GM19324 (cell line): ENCODE results near the gene LCOR.
"Not testable (repeated sequence)": the region's sequence is repeated elsewhere in the genome, so short reads cannot be mapped to it uniquely, and the experiment has no call there.

ENCODE experiments used
- ATAC-seq: cut with Tn5 transposase; IDR thresholded peaks from one replicate; pipeline ENCODE4 v1.9.1; 2021; ENCODE audit warnings: mild to moderate bottlenecking, moderate library complexity; ENCODE audit not compliant: unreplicated experiment, low FRiP score

The LCOR gene

DNA sequence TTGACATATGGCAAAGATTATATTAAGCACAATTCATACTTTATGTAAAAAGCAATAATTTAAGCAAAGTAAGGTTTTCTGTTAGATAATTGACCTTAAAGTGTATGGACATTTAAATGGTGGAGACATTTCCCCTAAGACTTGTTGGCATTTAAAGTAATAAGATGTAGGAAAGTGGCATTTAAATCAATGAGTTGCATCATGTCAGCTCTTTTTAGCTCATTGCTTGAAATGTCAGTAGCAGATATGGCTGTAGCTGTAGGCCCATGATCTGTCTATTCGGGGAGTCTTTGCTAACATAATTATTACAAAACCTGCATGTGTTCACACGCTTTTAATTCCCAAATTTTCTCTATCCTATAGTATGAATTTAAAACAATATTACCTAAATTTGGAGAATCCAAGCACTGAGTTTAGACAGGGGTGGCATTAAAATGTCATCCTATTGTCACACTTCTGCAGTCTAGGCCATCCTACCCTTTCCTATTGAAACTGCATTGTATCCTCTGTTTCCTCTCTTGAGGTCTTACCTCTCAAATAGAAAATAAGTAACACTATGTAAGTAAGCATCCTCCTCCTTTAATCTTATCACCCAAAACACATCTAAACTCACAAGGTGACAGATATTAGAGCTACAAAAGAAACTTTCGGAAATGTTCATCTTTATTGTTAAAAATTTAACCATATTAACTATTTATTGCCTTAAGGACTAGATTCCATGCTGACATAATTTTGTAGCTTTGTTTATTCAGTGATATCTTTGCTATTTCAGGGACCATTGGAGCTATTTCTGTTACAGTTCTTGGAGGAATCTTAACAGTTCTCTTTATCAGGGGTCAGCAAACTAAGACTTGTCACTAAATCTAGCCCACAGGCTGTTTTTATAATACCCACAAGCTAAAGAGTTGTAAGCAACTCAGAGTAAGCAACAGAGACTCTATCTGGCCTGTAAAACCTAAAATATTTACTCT is 91.2 kb downstream of the LCOR start:
- no peak for ATAC-seq

GRCh38 chr10:96924861-96925260 is 92.8 kb downstream of the LCOR start:
- ATAC-seq, result no peak

DNA sequence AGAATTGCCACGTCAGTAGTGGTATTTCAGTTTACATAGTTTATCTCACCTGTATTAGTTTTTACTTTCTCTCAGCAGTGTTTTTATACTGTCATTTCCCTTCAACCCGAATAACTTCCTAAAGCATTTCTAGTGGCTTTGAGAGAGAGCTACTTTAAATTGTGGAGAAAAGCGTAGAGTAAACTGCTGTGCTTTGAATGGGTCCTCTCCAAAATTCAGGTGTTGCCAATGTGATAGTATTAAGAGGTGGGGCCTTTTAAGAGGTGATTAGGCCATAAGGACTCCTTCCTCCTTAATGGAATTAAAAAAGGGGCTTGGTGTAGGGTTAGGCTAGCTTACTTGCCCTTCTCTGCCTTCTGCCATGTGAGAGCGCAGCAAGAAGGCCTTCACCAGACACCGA is 98.4 kb downstream of the LCOR start:
- ATAC-seq, result no peak

DNA sequence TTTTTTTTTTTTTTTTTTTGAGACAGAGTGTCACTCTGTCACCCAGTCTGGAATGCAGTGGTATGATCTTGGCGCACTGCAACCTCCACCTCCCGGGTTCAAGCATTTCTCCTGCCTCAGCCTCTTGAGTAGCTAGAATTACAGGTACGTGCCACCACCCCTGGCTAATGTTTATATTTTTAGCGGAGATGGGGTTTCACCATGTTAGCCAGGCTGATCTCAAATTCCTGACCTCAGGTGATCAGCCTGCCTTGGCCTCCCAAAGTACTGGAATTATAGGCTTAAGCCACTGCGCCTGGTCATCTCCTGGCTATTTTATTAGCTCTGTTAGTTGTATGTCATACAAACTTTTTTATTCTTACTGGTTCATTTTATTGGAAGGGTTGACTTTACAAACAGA is 103.0 kb downstream of the LCOR start:
- ATAC-seq, result no peak

DNA sequence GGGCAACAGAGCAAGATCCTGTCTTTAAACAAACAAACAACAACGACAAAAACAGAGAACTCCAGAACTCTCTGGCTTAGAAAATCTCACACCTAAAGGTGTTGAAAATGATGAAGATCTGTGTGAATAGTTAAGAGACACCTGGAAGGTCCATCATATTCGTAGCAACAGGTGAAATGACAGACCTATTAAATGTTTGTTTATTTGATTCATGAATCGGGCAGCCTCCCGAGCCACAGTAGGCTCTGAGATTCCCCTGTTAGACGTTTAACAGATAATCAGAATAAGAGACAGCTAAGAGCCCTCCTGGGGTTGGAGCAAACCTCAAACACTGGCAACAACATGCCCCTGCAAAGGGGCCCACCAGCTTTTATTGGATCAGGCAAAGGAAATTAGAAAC is 103.7 kb downstream of the LCOR start:
- ATAC-seq, result no peak

DNA sequence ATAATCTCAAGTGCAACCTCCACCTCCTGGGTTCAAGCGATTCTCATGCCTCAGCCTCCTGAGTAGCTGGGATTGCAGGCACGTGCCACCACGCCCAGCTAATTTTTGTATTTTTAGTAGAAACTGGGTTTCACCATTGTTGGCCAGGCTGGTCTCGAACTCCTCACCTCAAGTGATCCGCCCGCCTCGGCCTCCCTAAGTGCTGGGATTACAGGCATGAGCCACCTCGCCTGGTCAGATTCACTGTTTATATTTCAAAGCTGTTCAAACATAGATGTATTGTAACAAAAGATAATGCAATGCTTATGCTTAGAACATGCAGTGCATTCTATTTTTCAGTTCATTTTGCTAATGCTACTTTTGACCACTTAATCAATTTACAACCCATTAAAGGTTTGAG is 111.1 kb downstream of the LCOR start:
- ATAC-seq, result not testable (repeated sequence)

GRCh38 chr10:96947036-96947435 is 114.9 kb downstream of the LCOR start:
- ATAC-seq, result no peak

GRCh38 chr10:96949039-96949683 is 117.1 kb downstream of the LCOR start:
- no peak for ATAC-seq

DNA sequence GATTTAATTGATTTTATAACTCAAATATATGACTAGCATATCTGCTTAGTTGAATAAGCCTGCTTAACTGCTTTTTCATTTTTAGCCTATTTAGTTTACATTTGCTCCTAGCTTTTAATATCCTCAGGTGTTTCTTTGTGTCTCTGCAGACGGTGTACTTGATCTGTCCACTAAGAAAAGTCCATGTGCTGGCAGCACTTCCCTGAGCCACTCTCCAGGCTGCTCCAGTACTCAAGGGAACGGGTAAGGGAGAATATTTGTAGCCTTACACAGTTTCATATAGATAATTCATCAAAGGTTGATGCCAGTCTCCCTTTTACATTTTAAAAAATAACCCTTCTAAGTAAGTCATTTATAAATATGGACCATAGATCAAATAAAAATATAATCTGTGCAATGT is 119.9 kb downstream of the LCOR start:
- no peak for ATAC-seq

GRCh38 chr10:96955794-96956193 is 123.7 kb downstream of the LCOR start:
- ATAC-seq, result no peak

GRCh38 chr10:96958071-96958470 is 126.0 kb downstream of the LCOR start:
- ATAC-seq, result no peak

DNA sequence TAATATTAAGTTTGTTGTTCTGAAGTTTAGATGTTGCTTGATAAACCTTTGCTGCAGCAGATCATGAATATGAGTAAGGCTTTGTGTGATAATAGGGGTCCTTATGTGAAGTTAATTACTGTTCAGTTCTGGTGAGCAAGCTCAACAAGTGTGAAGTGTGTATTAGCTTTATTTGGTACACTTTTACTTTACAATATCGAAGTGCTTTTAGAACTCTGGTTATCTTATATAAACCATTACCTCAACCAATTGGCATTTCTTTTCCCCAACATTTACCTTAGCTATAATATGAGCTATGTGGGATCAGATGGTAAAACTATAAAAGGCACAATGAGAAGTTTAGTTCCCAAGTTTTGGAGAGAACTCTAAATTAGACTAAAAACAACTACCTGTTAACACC is 127.6 kb downstream of the LCOR start:
- ATAC-seq, result no peak

- ATAC-seq, result no peak
Observed at GRCh38 chr10:96960872-96961271, 128.8 kb downstream of the LCOR start.

DNA sequence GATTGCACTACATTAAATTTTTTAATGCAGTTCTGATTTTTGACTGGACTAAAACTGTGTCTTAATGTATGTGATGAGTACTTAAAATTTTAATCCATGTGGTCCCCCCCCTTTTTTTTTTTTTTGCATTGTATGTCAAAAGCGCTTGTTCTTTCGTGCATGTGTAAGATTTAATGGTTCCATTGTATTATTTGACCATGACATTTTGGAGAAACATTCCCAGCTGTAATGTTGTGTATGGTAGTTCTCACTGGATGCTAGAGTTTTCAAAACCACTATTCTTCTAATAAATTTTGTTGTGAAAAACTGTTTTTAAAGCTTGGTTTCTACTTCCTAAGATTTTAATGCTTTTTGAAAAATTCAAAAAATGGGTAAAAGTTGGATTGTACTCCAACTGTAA is 132.0 kb downstream of the LCOR start:
- ATAC-seq, result no peak

DNA sequence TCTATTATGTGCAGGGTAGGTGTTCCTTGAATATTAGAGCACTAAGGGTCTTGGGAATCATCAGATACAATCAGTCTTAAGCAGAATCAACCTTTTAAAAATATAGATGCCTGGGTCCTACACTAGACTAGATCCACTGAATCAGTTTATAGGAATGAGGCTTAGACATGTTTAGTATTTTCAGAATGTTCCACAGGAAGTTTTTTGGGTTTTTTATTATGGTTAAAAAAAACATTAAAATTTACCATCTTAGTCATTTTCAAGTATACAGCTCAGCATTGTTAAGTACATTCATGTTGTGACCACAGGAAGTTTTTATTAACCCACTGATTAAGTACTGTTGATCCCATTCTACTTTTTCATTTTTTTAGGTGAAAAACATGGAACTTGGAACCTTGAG is 135.7 kb downstream of the LCOR start:
- ATAC-seq, result no peak

- no peak for ATAC-seq
Observed at GRCh38 chr10:96968682-96969423, 136.8 kb downstream of the LCOR start.

DNA sequence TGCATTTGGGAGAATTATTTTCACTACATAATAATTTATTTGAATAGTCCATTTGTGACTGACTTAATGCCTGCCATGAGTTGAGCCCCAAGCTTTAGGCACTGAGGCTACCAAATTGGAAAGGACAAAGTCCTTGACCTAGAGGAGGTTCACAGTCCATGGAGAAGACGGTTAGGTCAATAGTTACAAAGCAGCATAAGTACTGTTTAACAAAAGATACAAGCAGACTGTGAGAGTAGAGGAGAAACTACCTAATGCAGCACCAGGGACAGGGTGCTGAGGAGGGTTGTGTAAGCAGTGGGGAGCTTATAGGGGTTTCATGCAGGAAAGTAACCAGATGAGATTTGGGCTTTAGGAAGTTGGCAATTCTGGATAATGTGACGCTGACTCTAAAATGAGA is 139.2 kb downstream of the LCOR start:
- ATAC-seq, result no peak

DNA sequence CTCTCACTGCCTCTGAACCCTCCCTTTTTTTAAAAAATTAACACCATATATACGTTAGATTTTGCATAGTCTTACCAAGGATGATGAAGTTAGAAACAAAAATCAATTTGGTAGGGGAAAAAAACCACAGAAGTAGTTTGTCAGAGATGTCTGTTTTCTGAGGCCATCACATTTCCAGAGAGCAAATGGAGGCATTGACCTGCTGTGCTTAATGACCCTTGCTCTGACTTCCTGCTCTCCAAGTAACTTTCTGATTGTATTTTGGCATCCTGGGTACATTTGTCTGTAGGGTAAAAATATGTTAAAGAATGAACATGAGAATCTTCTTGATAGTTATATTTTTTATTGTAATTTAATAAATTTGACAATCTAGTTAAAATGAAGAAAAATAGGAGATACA is 140.2 kb downstream of the LCOR start:
- ATAC-seq, result no peak

- ATAC-seq, result no peak
Observed at GRCh38 chr10:96973809-96974747, 142.0 kb downstream of the LCOR start.

DNA sequence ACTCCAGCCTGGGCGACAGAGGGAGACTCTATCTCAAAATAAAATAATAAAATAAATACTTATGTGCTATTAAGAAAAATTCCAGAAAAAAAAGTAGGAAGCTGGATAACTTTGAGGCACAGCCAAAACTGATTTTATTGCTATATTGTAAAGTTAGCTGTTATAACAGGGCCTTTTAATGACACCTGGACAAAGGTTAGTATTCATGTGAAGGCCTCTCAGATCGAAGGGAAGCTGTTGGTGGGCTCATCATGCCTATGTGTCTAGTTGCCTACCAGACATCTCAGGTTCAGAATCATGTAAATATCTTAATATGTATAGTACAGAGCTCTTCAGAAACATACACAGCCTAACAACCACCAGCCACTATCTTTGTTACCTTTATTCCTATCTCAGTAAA is 143.0 kb downstream of the LCOR start:
- ATAC-seq, result no peak
